Fibroblast of the conjunctiva (primary cell): ENCODE data around the gene TBCCD1.

Source experiments
- DNase-seq: peaks from one replicate; pipeline ENCODE4 v3.0.0-alpha.2; 2010; ENCODE audit warnings: low read depth

Gene TBCCD1

GRCh38 chr3:186567072-186567921 is at the start of gene TBCCD1:
TBCCD1 (minus strand) TSS chr3:186567339; CDS start chr3:186564329, 3,010 bp downstream.
- peak; percentile 67 for DNase-seq

- no peak for DNase-seq
Observed at GRCh38 chr3:186616299-186616617, 49.1 kb upstream of the TBCCD1 start.

GRCh38 chr3:186614597-186615483 is 47.7 kb upstream of the TBCCD1 start:
- peak; percentile 51 for DNase-seq

GRCh38 chr3:186614266-186614596 is 47.1 kb upstream of the TBCCD1 start:
- DNase-seq: no peak

GRCh38 chr3:186613637-186614265 is 46.6 kb upstream of the TBCCD1 start:
- no peak for DNase-seq

GRCh38 chr3:186612721-186613636 is 45.8 kb upstream of the TBCCD1 start, which contains the start of gene AHSG:
AHSG (plus strand) TSS chr3:186613060; CDS start chr3:186613142, 82 bp downstream.
- DNase-seq: no peak

- DNase-seq: no peak
Observed at GRCh38 chr3:186612065-186612464, 44.9 kb upstream of the TBCCD1 start.

- DNase-seq: no peak
Observed at GRCh38 chr3:186609247-186609868, 42.2 kb upstream of the TBCCD1 start.

GRCh38 chr3:186608624-186609215 is 41.6 kb upstream of the TBCCD1 start:
- DNase-seq: no peak

- DNase-seq: no peak
Observed at GRCh38 chr3:186605561-186606545, 38.7 kb upstream of the TBCCD1 start.

- no peak for DNase-seq
Observed at GRCh38 chr3:186605078-186605477, 37.9 kb upstream of the TBCCD1 start.

- DNase-seq: no peak
Observed at GRCh38 chr3:186603159-186603558, 36.0 kb upstream of the TBCCD1 start.

- DNase-seq: no peak
Observed at GRCh38 chr3:186600896-186601295, 33.8 kb upstream of the TBCCD1 start.

- no peak for DNase-seq
Observed at GRCh38 chr3:186599785-186600166, 32.6 kb upstream of the TBCCD1 start.

GRCh38 chr3:186599142-186599784 is 32.1 kb upstream of the TBCCD1 start:
- DNase-seq: no peak

GRCh38 chr3:186598794-186599141 is 31.6 kb upstream of the TBCCD1 start:
- no peak for DNase-seq

GRCh38 chr3:186598108-186598784 is 31.1 kb upstream of the TBCCD1 start:
- DNase-seq: no peak

- no peak for DNase-seq
Observed at GRCh38 chr3:186596568-186597287, 29.6 kb upstream of the TBCCD1 start.
